Panc1 (cell line): ENCODE results near the gene SFI1. TPM values are rescaled to one million over a fixed set of nuclear protein-coding genes. Genes with fewer than 3 reads are reported as not detected.

Experiments used
- ATAC-seq: fragments of 200-7000 bp; cut with Tn5 transposase; 2 replicates; pipeline ENCODE4 v1.9.1; 2020; ENCODE audit warnings: mild to moderate bottlenecking, moderate library complexity
- BruUV-seq: library from RNA; stranded (reverse); fragments of 400-500 nt; replicated peaks from 2 replicates; lab custom pipeline; 2021; lab: Mats Ljungman, UMichigan
- CTCF ChIA-PET: fragments of 300-600 bp; sonication (Branson Sonifier 250); formaldehyde crosslinking; loops from one replicate; lab custom pipeline; 2022; ENCODE audit warnings: antibody characterized with exemption; lab: Charles Lee
- POLR2A ChIA-PET: fragments of 300-600 bp; sonication (Branson Sonifier 250); formaldehyde crosslinking; loops from one replicate; lab custom pipeline; 2022; ENCODE audit warnings: antibody characterized with exemption; lab: Charles Lee
- DNase-seq: peaks from one replicate; pipeline ENCODE4 v3.0.0-alpha.2; 2010; ENCODE audit warnings: low read depth, low spot score
- H3K27ac ChIP-seq: 2 replicates; pipeline ENCODE4 v1.5.1; 2011; ENCODE audit warnings: mild to moderate bottlenecking, low read length, inconsistent platforms
- H3K27me3 ChIP-seq: fragments of 200-500 bp; sonication (Bioruptor generic); 2 replicates; pipeline ENCODE4 v1.6.0; 2014; ENCODE audit warnings: low read length, inconsistent platforms; ENCODE audit not compliant: control insufficient read depth, insufficient read depth
- H3K36me3 ChIP-seq: fragments of 200-500 bp; sonication (Bioruptor generic); 2 replicates; pipeline ENCODE4 v1.5.1; 2014; ENCODE audit warnings: inconsistent platforms, mild to moderate bottlenecking, low read length, moderate library complexity; ENCODE audit not compliant: control insufficient read depth, insufficient read depth
- H3K4me1 ChIP-seq: 2 replicates; pipeline ENCODE4 v1.5.1; 2011; ENCODE audit warnings: inconsistent platforms, mild to moderate bottlenecking, low read length, moderate library complexity; ENCODE audit not compliant: control insufficient read depth, insufficient read depth
- H3K4me3 ChIP-seq, 2 experiments: 2 replicates each; pipeline ENCODE4 v1.5.1; 2011 to 2012; ENCODE audit warnings: low read depth in 2 of 2, low read length in 2 of 2, mild to moderate bottlenecking in 2 of 2, inconsistent platforms in 1 of 2, moderate library complexity in 1 of 2
- H3K9me3 ChIP-seq: fragments of 200-500 bp; sonication (Bioruptor generic); 2 replicates; pipeline ENCODE4 v1.5.1; 2014; ENCODE audit warnings: low read depth, mild to moderate bottlenecking, inconsistent platforms, low read length, moderate library complexity; ENCODE audit not compliant: control insufficient read depth, insufficient read depth
- CTCF ChIP-seq: fragments of 450-650 bp; IDR thresholded peaks from 2 replicates; pipeline ENCODE4 v1.5.1; 2017; ENCODE audit warnings: mild to moderate bottlenecking
- POLR2AphosphoS5 ChIP-seq: IDR thresholded peaks from 2 replicates; pipeline ENCODE4 v1.6.1; 2012; ENCODE audit warnings: mild to moderate bottlenecking, low read depth, low read length, moderate library complexity
- REST ChIP-seq, 2 experiments: IDR thresholded peaks; 2 replicates each; pipeline ENCODE4 v1.6.1; 2011 to 2012; ENCODE audit warnings: low read depth in 2 of 2, control low read depth in 1 of 2, low read length in 1 of 2, mild to moderate bottlenecking in 1 of 2, moderate library complexity in 1 of 2; ENCODE audit not compliant: insufficient read depth in 1 of 2
- SIN3A ChIP-seq: IDR thresholded peaks from 2 replicates; pipeline ENCODE4 v1.6.1; 2012; ENCODE audit warnings: low read depth, mild to moderate bottlenecking, low read length, moderate library complexity, borderline replicate concordance; ENCODE audit not compliant: insufficient read depth
- TCF7L2 ChIP-seq: IDR thresholded peaks from 2 replicates; pipeline ENCODE4 v1.6.1; 2011; ENCODE audit warnings: mild to moderate bottlenecking, low read depth, low read length, inconsistent platforms
- in situ Hi-C: cut with HindIII; loops from 2 replicates; pipeline ENCODE4 v1.10.0; 2016; ENCODE audit warnings: low sequenced_read_pairs, low pct_unique_long_range_greater_than_20kb
- intact Hi-C: fragments of 100-400 bp; cut with micrococcal nuclease; formaldehyde crosslinking; loops from one replicate; pipeline ENCODE4 v1.10.0; 2022; ENCODE audit not compliant: unreplicated experiment
- total RNA-seq: library from RNA; stranded (reverse); gene quantifications from one replicate; pipeline ENCODE4 v1.2.1, GENCODE V29; 2021; ENCODE audit not compliant: unreplicated experiment

Gene SFI1
- total RNA-seq, 1 experiment from 2014 or later, result 29.9 TPM

- ATAC-seq, result no peak
These were observed 126.6 kb downstream of the SFI1 start for GRCh38 chr22:31622980-31623379.

GRCh38 chr22:31623592-31624304 is 127.4 kb downstream of the SFI1 start:
- Histone ChIP-seq H3K36me3 (no peaks in the 10 kb centered on the region), H3K9me3 (no peaks in the 10 kb centered on the region), H3K27ac (no peak overlapping the region), H3K27me3 (no peaks in the 10 kb centered on the region), H3K4me3 (no peak overlapping the region), H3K4me1 (peaks cover 9% of the 10 kb centered on the region)
- ATAC-seq (no peak), DNase-seq (no peak)
- ChIA-PET CTCF (interaction anchor here (0.6 kb wide), 1 partner anchor 346 kb away, joined by 3 read pairs; no protein-coding TSS in a partner anchor), POLR2A (interaction anchor here (0.6 kb wide), 1 partner anchor 154 kb away, joined by 3 read pairs; no protein-coding TSS in a partner anchor)
- no TSS peak for BruUV-seq
- TF ChIP-seq TCF7L2, result no peak
- no peak for TF ChIP-seq POLR2AphosphoS5
- no peak for TF ChIP-seq CTCF
- TF ChIP-seq REST (IDR thresholded peaks at IDR 0.05; ENCODE audit: insufficient read depth in 1 of 2, low read depth in 2 of 2, low read length in 1 of 2), result no peak
- no peak for TF ChIP-seq SIN3A
- intact Hi-C loops (no loop called here), in situ Hi-C loops (no loop called here)

More at GRCh38 chr22:31622980-31623379, 126.6 kb downstream of the SFI1 start:
- no TSS peak for BruUV-seq
- ChIA-PET POLR2A (no interaction called here), CTCF (no interaction called here)
- TF ChIP-seq SIN3A (no peak), REST (IDR thresholded peaks at IDR 0.05; ENCODE audit: insufficient read depth in 1 of 2, low read depth in 2 of 2, low read length in 1 of 2) (no peak), CTCF (no peak), TCF7L2 (no peak), POLR2AphosphoS5 (no peak)
- no peaks in the 10 kb centered on the region for H3K36me3 ChIP-seq
- H3K4me3 ChIP-seq, result no peak overlapping the region
- H3K27ac ChIP-seq, result no peak overlapping the region
- intact Hi-C loops, result no loop called here
- H3K9me3 ChIP-seq, result no peaks in the 10 kb centered on the region
- in situ Hi-C loops, result no loop called here
- peaks cover 9% of the 10 kb centered on the region for H3K4me1 ChIP-seq
- DNase-seq, result no peak
- H3K27me3 ChIP-seq, result no peaks in the 10 kb centered on the region
